GM21825 (cell line): ENCODE results near the gene TERT.
"Not testable (repeated sequence)": the region's sequence is repeated elsewhere in the genome, so short reads cannot be mapped to it uniquely, and the experiment has no call there.

Experiments
- ATAC-seq: cut with Tn5 transposase; IDR thresholded peaks from one replicate; pipeline ENCODE4 v1.9.1; 2021; ENCODE audit warnings: mild to moderate bottlenecking, moderate library complexity; ENCODE audit not compliant: unreplicated experiment

TERT gene

GRCh38 chr5:1243487-1244130, 51.3 kb downstream of the TERT start:
- ATAC-seq, result no peak

- no peak for ATAC-seq
Observed at GRCh38 chr5:1242733-1243486, 52.0 kb downstream of the TERT start.

GRCh38 chr5:1241509-1242080, 53.3 kb downstream of the TERT start:
- ATAC-seq, result no peak

GRCh38 chr5:1240496-1241260, 54.2 kb downstream of the TERT start:
- ATAC-seq, result no peak

GRCh38 chr5:1239505-1240251, 55.2 kb downstream of the TERT start:
- ATAC-seq, result no peak

- ATAC-seq, result no peak
Observed at GRCh38 chr5:1235838-1236237, 59.0 kb downstream of the TERT start.

- ATAC-seq, result no peak
Observed at GRCh38 chr5:1235379-1235778, 59.5 kb downstream of the TERT start.

- ATAC-seq, result no peak
Observed at GRCh38 chr5:1232780-1233179, 62.1 kb downstream of the TERT start.

- ATAC-seq, result no peak
Observed at GRCh38 chr5:1231354-1231905, 63.4 kb downstream of the TERT start.

- no peak for ATAC-seq
Observed at GRCh38 chr5:1230551-1230950, 64.3 kb downstream of the TERT start.

- ATAC-seq, result no peak
Observed at GRCh38 chr5:1229822-1230221, 65.0 kb downstream of the TERT start.

GRCh38 chr5:1229023-1229422, 65.8 kb downstream of the TERT start:
- not testable (repeated sequence) for ATAC-seq

GRCh38 chr5:1228120-1228519, 66.7 kb downstream of the TERT start:
- no peak for ATAC-seq

- ATAC-seq, result no peak
Observed at GRCh38 chr5:1227667-1228066, 67.2 kb downstream of the TERT start.

GRCh38 chr5:1226839-1227581, 67.9 kb downstream of the TERT start:
- ATAC-seq, result no peak

- ATAC-seq, result no peak
Observed at GRCh38 chr5:1226231-1226630, 68.6 kb downstream of the TERT start.

- no peak for ATAC-seq
Observed at GRCh38 chr5:1225081-1225480, 69.8 kb downstream of the TERT start, which contains the start of gene SLC6A18. SLC6A18 (plus strand) TSS chr5:1225381; CDS start chr5:1225478, 97 bp downstream.

- no peak for ATAC-seq
Observed at GRCh38 chr5:1224631-1225030, 70.2 kb downstream of the TERT start.

GRCh38 chr5:1223278-1223670, 71.6 kb downstream of the TERT start:
- no peak for ATAC-seq
